Measurements from ENCODE around the gene ADAP1.

The ADAP1 gene

DNA sequence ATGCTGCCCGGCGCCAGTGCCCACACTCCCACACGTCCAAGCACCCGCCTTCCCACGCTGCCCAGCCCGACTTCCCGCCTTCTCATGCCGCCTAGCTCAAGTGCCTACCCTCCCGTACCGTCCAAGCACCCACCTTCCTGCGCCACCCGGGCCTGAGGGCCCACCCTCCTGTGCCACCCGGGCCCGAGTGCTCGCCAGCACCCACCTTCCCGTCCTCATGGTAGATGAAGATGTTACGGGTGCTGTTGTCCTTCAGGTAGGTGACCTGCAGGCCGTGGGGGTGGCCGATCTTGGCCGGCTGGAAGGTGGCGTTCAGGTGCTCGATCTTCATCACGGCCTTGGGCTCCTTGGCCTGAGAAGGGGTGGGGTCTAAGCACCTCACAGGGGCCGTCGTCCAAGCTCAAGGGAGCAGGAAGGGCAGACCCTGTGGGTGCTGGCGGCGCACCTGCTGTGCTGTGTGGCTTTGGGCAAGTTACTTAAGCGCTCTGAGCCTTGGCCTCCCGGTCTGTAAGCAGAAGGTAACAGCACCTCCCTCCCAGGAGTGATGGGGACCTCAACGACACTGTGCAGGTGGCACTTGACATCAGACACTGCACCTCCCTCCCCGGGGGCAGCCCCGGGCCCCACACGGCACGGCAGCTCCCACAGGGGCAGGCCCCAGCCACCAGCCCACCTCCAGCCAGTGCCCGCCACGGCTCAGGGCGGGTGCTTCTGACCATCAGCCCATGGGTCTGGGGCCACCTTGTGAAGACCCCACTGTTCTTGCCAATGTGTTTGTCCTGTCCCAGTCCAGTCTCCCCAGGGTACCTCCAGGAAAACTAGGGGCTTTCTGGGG is 50.3 kb downstream of the ADAP1 start:
- DNase-seq, result no peak

GRCh38 chr7:902996-903395 is 51.5 kb downstream of the ADAP1 start:
- DNase-seq, result no peak

GRCh38 chr7:901388-902154 is 52.9 kb downstream of the ADAP1 start:
- DNase-seq, result peak; percentile 81

DNA sequence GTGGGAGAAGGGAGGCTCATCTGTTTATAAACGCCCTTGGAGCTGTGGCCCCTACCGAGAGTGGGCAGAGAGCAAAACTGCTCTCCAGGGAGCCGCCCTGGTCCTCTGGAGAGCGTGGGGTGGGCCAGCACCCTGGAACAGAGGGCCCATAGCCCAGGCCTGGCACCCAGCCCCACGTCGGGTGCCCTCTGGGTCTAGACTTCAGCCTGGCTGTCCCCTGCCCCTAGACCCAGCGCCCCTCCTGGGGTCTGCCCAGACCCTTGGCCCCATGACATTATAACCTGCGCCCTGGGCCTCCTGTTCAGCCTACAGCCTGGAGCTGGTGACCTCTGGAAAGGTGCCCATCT is 53.5 kb downstream of the ADAP1 start:
- DNase-seq, result no peak

- DNase-seq, result no peak
These were observed 54.0 kb downstream of the ADAP1 start for GRCh38 chr7:900331-901040.

- no peak for DNase-seq
These were observed 54.7 kb downstream of the ADAP1 start for GRCh38 chr7:899806-900205.

DNA sequence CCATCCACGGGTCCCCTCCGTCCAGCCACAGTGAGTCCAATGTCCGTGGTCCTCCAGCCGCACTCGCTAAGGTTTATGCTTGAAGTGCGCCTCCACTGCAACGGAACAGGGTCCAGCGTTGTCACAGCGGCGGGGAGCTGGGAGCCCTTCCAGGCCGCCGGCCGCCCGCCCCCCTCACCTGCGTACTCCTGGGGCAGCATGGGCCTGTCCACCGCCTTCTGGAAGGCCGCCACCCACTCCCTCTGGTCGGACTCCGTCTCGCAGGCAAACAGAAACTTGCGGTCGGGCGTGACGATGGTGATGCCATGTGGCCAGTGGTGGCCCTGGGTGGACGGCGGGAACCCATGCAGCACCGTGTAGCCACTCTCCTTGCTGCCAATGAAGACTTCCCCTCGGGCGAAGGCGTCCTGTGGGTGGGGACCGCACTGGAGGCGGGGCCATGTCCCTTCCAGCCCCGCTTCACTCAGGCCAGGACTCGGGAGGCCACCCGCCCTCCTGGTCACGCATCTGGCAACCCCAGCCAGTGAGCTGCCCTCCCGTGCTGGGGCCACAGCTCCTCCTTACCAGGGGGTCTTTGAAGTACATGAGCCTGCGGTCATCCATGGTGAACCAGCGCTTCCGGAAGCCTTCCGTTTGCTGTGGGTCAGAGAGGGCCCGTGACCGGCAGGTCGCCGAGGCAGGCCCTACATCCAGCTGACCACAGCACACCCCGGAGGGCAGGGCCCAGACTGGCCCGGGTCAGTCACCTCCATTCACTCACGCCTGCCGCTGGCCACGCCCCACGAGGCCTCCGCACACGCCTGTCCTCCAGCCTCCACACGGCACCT is 55.4 kb downstream of the ADAP1 start:
- no peak for DNase-seq

- DNase-seq, result no peak
These were observed 56.0 kb downstream of the ADAP1 start for GRCh38 chr7:898460-898854.

GRCh38 chr7:897771-898376 is 56.6 kb downstream of the ADAP1 start:
- peak; percentile 38 for DNase-seq

- no peak for DNase-seq
These were observed 57.4 kb downstream of the ADAP1 start for GRCh38 chr7:897086-897485.

DNA sequence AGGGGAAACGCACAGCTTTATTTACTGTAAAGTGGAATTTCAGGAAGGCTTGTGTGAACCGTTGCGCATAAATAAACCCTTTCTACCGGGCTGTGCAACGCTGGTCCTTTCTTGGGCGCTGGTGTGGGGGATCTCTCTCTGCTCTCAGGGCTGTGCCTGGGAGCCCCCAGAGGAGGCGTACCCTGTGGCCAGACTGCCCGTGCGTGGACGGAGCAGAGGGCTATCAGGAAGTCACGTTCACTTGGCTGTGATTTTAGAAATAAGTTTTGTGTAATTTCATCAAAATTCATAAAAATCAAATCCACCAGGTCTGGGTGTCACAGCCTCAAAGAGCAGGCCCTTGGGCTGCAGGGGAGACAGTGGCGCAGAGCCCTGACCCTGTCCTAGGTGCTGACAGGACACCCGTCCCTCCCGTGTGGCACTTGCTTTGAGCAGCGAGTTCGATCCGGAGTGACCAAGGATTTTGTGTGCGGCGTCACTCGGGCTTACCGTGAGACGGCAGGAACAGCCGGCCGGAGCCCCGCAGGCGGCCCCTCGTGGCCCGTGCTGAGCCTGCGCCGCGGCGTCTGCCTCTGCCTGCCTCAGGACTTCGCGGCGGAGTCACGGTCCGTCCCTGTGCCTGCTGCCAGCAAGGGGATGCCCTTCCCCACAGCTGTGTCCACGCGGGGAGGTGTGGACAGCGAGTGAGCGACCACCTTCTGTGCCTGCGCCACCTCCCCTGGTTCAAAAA is 58.0 kb downstream of the ADAP1 start:
- DNase-seq, result no peak

DNA sequence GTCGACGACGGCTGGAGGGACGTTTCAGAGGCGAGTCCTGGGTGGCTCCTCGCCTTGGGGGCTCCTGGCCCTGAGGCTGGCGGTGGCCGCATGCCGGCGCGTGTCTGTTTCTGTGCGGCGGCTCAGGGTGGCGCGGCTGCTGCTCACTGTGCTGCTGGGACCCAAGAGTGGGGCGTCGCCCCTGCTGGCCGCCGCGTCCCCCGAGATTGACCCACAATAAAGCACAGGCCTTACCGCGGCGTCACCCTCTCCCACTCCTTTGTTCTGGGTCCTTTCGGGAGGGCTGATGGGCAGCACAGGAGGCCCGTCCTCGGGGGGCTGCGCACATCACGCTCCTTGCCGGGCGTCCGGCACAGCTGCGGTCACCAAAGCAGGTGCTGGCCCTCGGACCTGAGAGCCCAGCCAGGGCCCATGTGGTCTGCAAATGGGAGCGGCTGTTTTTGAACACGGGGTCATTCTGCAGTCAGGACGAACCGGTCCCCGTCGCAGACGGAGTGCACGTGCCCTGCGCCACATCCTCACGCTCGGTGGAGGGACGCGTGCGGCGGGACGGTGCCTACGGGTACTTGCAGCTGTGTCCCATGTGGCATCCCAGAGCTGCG is 58.9 kb downstream of the ADAP1 start:
- no peak for DNase-seq

DNA sequence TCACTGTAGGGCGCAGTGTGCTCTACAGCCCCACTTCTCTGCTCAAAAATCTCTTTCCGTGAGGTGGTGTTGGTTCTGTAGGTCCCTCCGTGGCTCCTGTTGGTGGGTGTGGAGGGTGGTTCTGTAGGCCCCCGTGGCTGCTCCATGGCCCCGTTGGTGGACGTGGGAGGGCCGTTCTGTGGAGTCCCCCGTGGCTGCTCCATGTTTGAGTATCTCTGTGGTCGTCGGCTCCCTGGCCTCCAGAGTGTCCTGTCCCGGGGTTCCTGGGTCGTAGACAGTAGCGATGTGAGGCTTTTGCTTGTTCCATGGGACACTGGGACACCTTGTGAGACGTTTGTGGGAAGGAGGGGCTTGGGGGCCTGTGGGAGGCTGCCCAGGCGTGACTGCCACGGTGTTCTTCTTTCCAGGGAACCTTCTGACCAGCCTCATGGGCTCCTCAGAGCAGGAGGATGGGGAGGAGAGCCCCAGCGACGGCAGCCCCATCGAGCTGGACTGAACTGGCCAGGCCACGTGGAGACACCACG is 59.5 kb downstream of the ADAP1 start:
- no peak for DNase-seq

- no peak for DNase-seq
These were observed 60.2 kb downstream of the ADAP1 start for GRCh38 chr7:894164-894867.

- DNase-seq, result no peak
These were observed 60.8 kb downstream of the ADAP1 start for GRCh38 chr7:893686-894085.

DNA sequence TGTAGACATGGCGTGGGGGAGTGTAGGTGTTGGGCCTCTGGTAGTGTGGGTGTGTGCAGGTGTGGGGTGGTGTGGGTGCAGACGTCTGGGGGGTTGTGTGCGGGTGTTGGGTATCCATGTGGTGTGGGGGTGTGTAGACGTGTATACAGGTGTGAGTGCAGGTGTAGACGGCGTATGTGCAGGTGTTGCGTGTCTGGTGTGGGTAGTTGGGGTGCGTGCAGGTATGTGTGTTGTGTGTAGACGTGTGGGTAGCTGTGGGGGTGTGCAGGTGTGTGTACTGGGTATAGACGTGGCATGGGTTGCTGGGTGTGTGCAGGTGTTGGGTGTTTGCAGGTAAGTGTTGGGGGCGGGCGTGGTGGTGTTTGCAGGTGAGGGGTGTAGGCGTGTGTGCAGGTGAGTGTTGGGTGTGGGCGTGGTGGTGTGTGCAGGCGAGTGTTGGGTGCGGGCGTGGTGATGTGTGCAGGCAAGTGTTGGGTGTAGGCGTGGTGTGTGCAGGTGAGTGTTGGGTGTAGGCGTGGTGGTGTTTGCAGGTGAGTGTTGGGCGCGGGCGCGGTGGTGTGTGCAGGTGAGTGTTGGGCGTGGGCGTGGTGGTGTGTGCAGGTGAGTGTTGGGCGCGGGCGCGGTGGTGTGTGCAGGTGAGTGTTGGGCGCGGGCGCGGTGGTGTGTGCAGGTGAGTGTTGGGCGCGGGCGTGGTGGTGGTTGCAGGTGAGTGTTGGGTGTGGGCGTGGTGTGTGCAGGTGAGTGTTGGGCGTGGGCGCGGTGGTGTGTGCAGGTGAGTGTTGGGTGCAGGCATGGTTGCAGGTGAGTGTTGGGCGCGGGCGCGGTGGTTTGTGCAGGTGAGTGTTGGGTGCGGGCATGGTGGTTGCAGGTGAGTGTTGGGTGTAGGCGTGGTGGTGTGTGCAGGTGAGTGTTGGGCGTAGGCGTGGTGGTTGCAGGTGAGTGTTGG is 61.6 kb downstream of the ADAP1 start:
- DNase-seq, result no peak

DNA sequence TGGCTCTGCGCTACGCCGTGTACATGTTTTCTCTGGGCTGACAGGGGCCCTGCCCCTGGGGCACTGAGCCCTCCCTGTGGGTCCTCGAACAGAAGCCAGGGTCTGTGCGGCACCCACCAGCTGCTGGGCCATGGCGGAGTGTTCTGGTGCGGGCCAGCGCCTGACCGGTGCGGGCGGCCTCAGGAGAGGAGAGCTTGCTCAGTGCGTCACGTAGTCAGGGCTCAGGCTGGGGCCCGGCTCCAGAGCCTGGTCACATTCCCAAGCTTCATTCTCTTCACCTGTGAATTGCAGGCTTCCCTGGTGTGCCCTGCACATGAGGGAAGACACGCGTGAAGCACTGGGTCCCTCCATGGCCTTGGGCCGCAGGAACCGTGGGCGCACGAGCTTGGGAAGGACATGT is 62.7 kb downstream of the ADAP1 start:
- DNase-seq, result no peak

- no peak for DNase-seq
These were observed 63.2 kb downstream of the ADAP1 start for GRCh38 chr7:891291-891690.

- no peak for DNase-seq
These were observed 63.6 kb downstream of the ADAP1 start for GRCh38 chr7:890868-891267.
